H1 (cell line): ENCODE measurements around the gene NDUFA11. TPM values are rescaled to one million over a fixed set of nuclear protein-coding genes. Genes with fewer than 3 reads are reported as not detected.

ENCODE experiments used
- CTCF ChIA-PET: fragments of 300-600 bp; sonication (Branson Sonifier 250); formaldehyde crosslinking; loops from one replicate; lab custom pipeline; 2021; ENCODE audit not compliant: partially characterized antibody; lab: Charles Lee
- POLR2A ChIA-PET: fragments of 300-600 bp; sonication (Branson Sonifier 250); formaldehyde crosslinking; loops from one replicate; lab custom pipeline; 2021; ENCODE audit warnings: inconsistent platforms; ENCODE audit not compliant: partially characterized antibody; lab: Charles Lee
- DNase-seq, 2 experiments: peaks; one replicate each; pipeline versions ENCODE4 v3.0.0 to v3.0.0-alpha.2; 2010 to 2022; ENCODE audit warnings: low spot score in 2 of 2, low read depth in 1 of 2, mixed read lengths in 1 of 2
- FAIRE-seq: peaks from 2 replicates; lab custom pipeline; 2011; peaks lifted over from hg19 to GRCh38; lab: Jason Lieb, UNC
- H2AFZ ChIP-seq: 2 replicates; pipeline ENCODE4 v1.8.1; 2012; ENCODE audit warnings: low read length, inconsistent platforms
- H2AK5ac ChIP-seq: 2 replicates; pipeline ENCODE4 v1.6.1; 2013; ENCODE audit warnings: low read depth, low read length
- H2BK120ac ChIP-seq: replicated peaks from 2 replicates; pipeline ENCODE3; 2013; ENCODE audit warnings: low read depth, low read length, inconsistent platforms
- H2BK12ac ChIP-seq: 2 replicates; pipeline ENCODE4 v1.6.1; 2013; ENCODE audit warnings: low read depth, low read length
- H2BK15ac ChIP-seq: 2 replicates; pipeline ENCODE4 v1.6.1; 2013; ENCODE audit warnings: low read length
- H2BK20ac ChIP-seq: 2 replicates; pipeline ENCODE4 v1.6.1; 2013; ENCODE audit warnings: low read length
- H2BK5ac ChIP-seq: 2 replicates; pipeline ENCODE4 v1.6.1; 2013; ENCODE audit warnings: low read depth, low read length
- H3K14ac ChIP-seq: 2 replicates; pipeline ENCODE4 v1.6.1; 2013; ENCODE audit warnings: inconsistent platforms; ENCODE audit not compliant: insufficient read length
- H3K18ac ChIP-seq: 2 replicates; pipeline ENCODE4 v1.6.1; 2013; ENCODE audit warnings: low read length; ENCODE audit errors: extremely low read depth
- H3K23ac ChIP-seq: 2 replicates; pipeline ENCODE4 v1.6.1; 2013; ENCODE audit warnings: inconsistent platforms; ENCODE audit not compliant: insufficient read length
- H3K23me2 ChIP-seq: 2 replicates; pipeline ENCODE4 v1.6.1; 2013; ENCODE audit warnings: low read depth, low read length
- H3K27ac ChIP-seq: 2 replicates; pipeline ENCODE4 v1.6.1; 2011; ENCODE audit warnings: low read depth, low read length, inconsistent platforms
- H3K27me3 ChIP-seq, 4 experiments: replicated peaks in 1 of 4; 1 replicate in 1 of 4; 2 replicates in 3 of 4; pipeline versions ENCODE4 v1.6.1 to v1.8.1; 2011 to 2013; ENCODE audit warnings: low read length in 3 of 4, mild to moderate bottlenecking in 3 of 4, inconsistent platforms in 2 of 4, mixed read lengths in 2 of 4, moderate library complexity in 1 of 4; ENCODE audit not compliant: control insufficient read depth in 3 of 4, insufficient read depth in 3 of 4; ENCODE audit errors: extremely low read depth in 1 of 4
- H3K36me3 ChIP-seq, 4 experiments: 2 replicates each; pipeline versions ENCODE4 v1.6.1 to v1.8.1; 2011 to 2013; ENCODE audit warnings: mild to moderate bottlenecking in 4 of 4, low read length in 3 of 4, moderate library complexity in 2 of 4, control low read depth in 1 of 4, inconsistent platforms in 1 of 4; ENCODE audit not compliant: insufficient read depth in 4 of 4, control insufficient read depth in 2 of 4
- H3K4ac ChIP-seq: replicated peaks from 2 replicates; pipeline ENCODE3; 2013; ENCODE audit warnings: low read length, low read depth, mixed read lengths, inconsistent platforms; ENCODE audit not compliant: insufficient read length
- H3K4me1 ChIP-seq, 4 experiments: replicated peaks in 1 of 4; 1 replicate in 1 of 4; 2 replicates in 3 of 4; pipeline versions ENCODE4 v1.6.1 to v1.8.1; 2011 to 2013; ENCODE audit warnings: low read length in 3 of 4, inconsistent platforms in 2 of 4, mixed read lengths in 1 of 4; ENCODE audit not compliant: insufficient read depth in 4 of 4, control insufficient read depth in 3 of 4
- H3K4me2 ChIP-seq, 2 experiments: 2 replicates each; pipeline versions ENCODE4 v1.6.1 to v1.8.1; 2011 to 2013; ENCODE audit warnings: low read depth in 2 of 2, low read length in 2 of 2, control low read depth in 1 of 2, inconsistent platforms in 1 of 2, mild to moderate bottlenecking in 1 of 2; ENCODE audit not compliant: insufficient read depth in 1 of 2
- H3K4me3 ChIP-seq, 4 experiments: fragments of 200-600, 300-600 bp in 1 of 4; sonication (generic), shearing (Covaris generic), sonication (Bioruptor Twin) in 1 of 4; 2 replicates each; pipeline versions ENCODE4 v1.5.1 to v1.8.1; 2011 to 2016; ENCODE audit warnings: low read length in 4 of 4, low read depth in 3 of 4, control low read depth in 2 of 4, inconsistent platforms in 2 of 4, mild to moderate bottlenecking in 2 of 4, mixed read lengths in 1 of 4, moderate library complexity in 1 of 4; ENCODE audit not compliant: insufficient read depth in 2 of 4; ENCODE audit errors: extremely low read depth in 1 of 4
- H3K56ac ChIP-seq: replicated peaks from 2 replicates; pipeline ENCODE3; 2013; ENCODE audit warnings: low read depth, mild to moderate bottlenecking, mixed read lengths, low read length, inconsistent platforms; ENCODE audit not compliant: insufficient read length
- H3K79me1 ChIP-seq: 2 replicates; pipeline ENCODE4 v1.6.1; 2013; ENCODE audit warnings: low read depth, low read length, control low read depth
- H3K79me2 ChIP-seq, 2 experiments: 2 replicates each; pipeline versions ENCODE4 v1.6.1 to v1.8.1; 2012 to 2013; ENCODE audit warnings: low read length in 2 of 2, mild to moderate bottlenecking in 2 of 2, inconsistent platforms in 1 of 2; ENCODE audit not compliant: insufficient read depth in 2 of 2, control insufficient read depth in 1 of 2
- H3K9ac ChIP-seq, 4 experiments: replicated peaks in 1 of 4; 1 replicate in 1 of 4; 2 replicates in 3 of 4; pipeline versions ENCODE4 v1.6.1 to v1.8.1; 2011 to 2013; ENCODE audit warnings: low read depth in 3 of 4, low read length in 3 of 4, control low read depth in 2 of 4, mild to moderate bottlenecking in 2 of 4, moderate library complexity in 2 of 4, inconsistent platforms in 1 of 4; ENCODE audit errors: extremely low read depth in 1 of 4
- H3K9me3 ChIP-seq, 2 experiments: 2 replicates each; pipeline versions ENCODE4 v1.6.1 to v1.8.1; 2012 to 2013; ENCODE audit warnings: mild to moderate bottlenecking in 2 of 2, moderate library complexity in 2 of 2, control low read depth in 1 of 2, inconsistent platforms in 1 of 2, low read depth in 1 of 2, low read length in 1 of 2, mixed read lengths in 1 of 2; ENCODE audit not compliant: insufficient read depth in 2 of 2
- H4K20me1 ChIP-seq, 2 experiments: replicated peaks in 1 of 2; 2 replicates each; pipeline versions ENCODE3 to v1.8.1; 2011 to 2013; ENCODE audit warnings: inconsistent platforms in 2 of 2, low read length in 2 of 2, mild to moderate bottlenecking in 1 of 2; ENCODE audit not compliant: insufficient read depth in 2 of 2, control insufficient read depth in 1 of 2
- H4K5ac ChIP-seq: 2 replicates; pipeline ENCODE4 v1.6.1; 2013; ENCODE audit warnings: low read length, low read depth, mixed read lengths, inconsistent platforms; ENCODE audit not compliant: insufficient read length
- H4K8ac ChIP-seq: 2 replicates; pipeline ENCODE4 v1.8.0; 2013; ENCODE audit warnings: mild to moderate bottlenecking, moderate library complexity, low read length, inconsistent platforms; ENCODE audit not compliant: insufficient read depth; ENCODE audit errors: extremely low read depth
- H4K91ac ChIP-seq: replicated peaks from 2 replicates; pipeline ENCODE3; 2013; ENCODE audit warnings: low read length, mixed read lengths, inconsistent platforms; ENCODE audit not compliant: insufficient read length
- ATF2 ChIP-seq: IDR thresholded peaks from 2 replicates; pipeline ENCODE4 v1.6.1; 2012; ENCODE audit warnings: low read length, inconsistent platforms
- ATF3 ChIP-seq: IDR thresholded peaks from 2 replicates; pipeline ENCODE4 v1.6.1; 2011; ENCODE audit warnings: low read depth, mild to moderate bottlenecking, low read length; ENCODE audit not compliant: insufficient read depth
- BACH1 ChIP-seq: IDR thresholded peaks from 2 replicates; pipeline ENCODE4 v1.6.1; 2012; ENCODE audit warnings: low read length, improper control_type of control experiment
- CHD1 ChIP-seq: IDR thresholded peaks from 2 replicates; pipeline ENCODE4 v1.6.1; 2012; ENCODE audit warnings: low read depth, low read length, improper control_type of control experiment
- EGR1 ChIP-seq: IDR thresholded peaks from 2 replicates; pipeline ENCODE4 v1.6.1; 2011; ENCODE audit warnings: low read depth, low read length, borderline replicate concordance
- HDAC2 ChIP-seq, 2 experiments: fragments of 300-600 bp in 1 of 2; sonication (generic) in 1 of 2; IDR thresholded peaks; 2 replicates each; pipeline ENCODE4 v1.6.1; 2011 to 2012; ENCODE audit warnings: low read depth in 2 of 2, low read length in 2 of 2, mild to moderate bottlenecking in 2 of 2, moderate library complexity in 2 of 2, borderline replicate concordance in 1 of 2, inconsistent platforms in 1 of 2
- KDM5A ChIP-seq: fragments of 200-600 bp; IDR thresholded peaks from 2 replicates; pipeline ENCODE4 v1.7.1; 2012; ENCODE audit warnings: mild to moderate bottlenecking, low read length, inconsistent platforms, mixed read lengths
- NRF1 ChIP-seq: IDR thresholded peaks from 2 replicates; pipeline ENCODE4 v1.6.1; 2011; ENCODE audit warnings: mild to moderate bottlenecking, low read depth, low read length, improper control_type of control experiment
- RBBP5 ChIP-seq: IDR thresholded peaks from 2 replicates; pipeline ENCODE4 v1.7.1; 2012; ENCODE audit warnings: low read depth, mild to moderate bottlenecking, inconsistent platforms, low read length, moderate library complexity, borderline replicate concordance
- TCF12 ChIP-seq: IDR thresholded peaks from 2 replicates; pipeline ENCODE4 v1.6.1; 2011; ENCODE audit warnings: low read depth, mild to moderate bottlenecking, low read length
- WGBS, 2 experiments: shearing (Covaris generic) in 1 of 2; methylation state at CpG; one replicate each; pipeline versions ENCODE4 v1.1.6 to v1.1.7; 2013 to 2015; ENCODE audit warnings: low lambda C conversion rate in 2 of 2, mixed read lengths in 2 of 2, inconsistent platforms in 1 of 2, low coverage in 1 of 2, missing lambda C conversion rate in 1 of 2; ENCODE audit not compliant: insufficient replicate concordance in 2 of 2, insufficient coverage in 1 of 2, insufficient read length in 1 of 2; ENCODE audit errors: extremely low coverage in 1 of 2, missing lambda C conversion rate in 1 of 2; 5-methylcytosine and 5-hydroxymethylcytosine counted together
- polyA plus RNA-seq, 7 experiments: library from polyadenylated mRNA; depleted of rRNA in 3 of 7; stranded (reverse) in 5 of 7; unstranded in 2 of 7; fragments of >200 nt in 5 of 7; fragments of 200-250 nt in 2 of 7; gene quantifications; 1 replicate in 5 of 7; 2 replicates in 1 of 7; 4 replicates in 1 of 7; pipeline versions ENCODE4 v1.2.1 to v1.2.3, GENCODE V29; 2011 to 2013; ENCODE audit warnings: missing spikeins in 2 of 7, mixed read lengths in 2 of 7
- total RNA-seq: library from RNA; stranded (reverse); fragmentation: NEBNext Ultra II Directional; extraction: Animal tissue kit (Norgen Biotek cat#: 25700); gene quantifications from 2 replicates; pipeline ENCODE4 v1.2.1, GENCODE V29; 2021
- TF ChIP-seq, protein P1 (sequence below): IDR thresholded peaks from 2 replicates; pipeline ENCODE4 v1.6.1; 2012; ENCODE audit warnings: inconsistent platforms

NDUFA11 gene
- total and polyA plus RNA-seq, 2 of the 8 experiments (the other 6 are each of a cell fraction or from before 2014, with no cell fraction given) = 205 to 1,037 TPM

DNA sequence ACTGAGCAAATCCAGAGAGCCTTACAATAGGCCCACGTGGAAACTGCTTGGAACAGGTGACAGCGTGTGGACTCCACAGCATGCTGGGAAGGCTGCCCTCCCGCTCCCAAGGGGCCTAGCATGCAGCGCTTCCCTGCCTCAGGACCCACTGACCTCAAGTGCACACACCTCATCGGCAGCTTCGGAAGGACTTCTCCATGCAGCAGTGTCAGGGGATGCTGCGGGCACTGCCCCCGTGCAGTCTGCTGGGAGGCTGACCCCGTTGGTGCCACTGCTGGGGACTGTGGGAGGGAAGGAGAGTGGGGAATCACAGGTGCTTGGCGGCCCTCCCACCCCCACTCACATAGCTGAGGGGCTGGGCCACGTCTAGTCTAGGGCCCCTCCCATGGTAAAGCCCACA lies 27.7 kb upstream of the NDUFA11 start:
- Histone ChIP-seq H4K20me1 (peaks cover 11 to 28% of the 10 kb centered on the region in 2 experiments), H3K14ac (no peak overlapping the region), H2BK12ac (0 out of 2 replicates have a peak overlapping the region, but pooled peaks have one; percentile 14), H3K4me3 (no peak overlapping the region), H3K4me2 (no peak overlapping the region), H3K23me2 (no peaks in the 10 kb centered on the region), H3K27me3 (no peaks in the 10 kb centered on the region; a peak in 1 of 7 replicates), H4K91ac (no peak overlapping the region), H2AK5ac (no peak overlapping the region), H2BK15ac (no peak overlapping the region), H3K27ac (no peak overlapping the region), H3K56ac (no peak overlapping the region), H2BK5ac (no peak overlapping the region), H3K18ac (no peak overlapping the region), H3K4ac (no peak overlapping the region), H4K5ac (no peak overlapping the region), H4K8ac (no peak overlapping the region), H3K79me2 (peaks cover 0 to 2% of the 10 kb centered on the region in 2 experiments; a peak in 1 of 4 replicates), H3K9ac (no peak overlapping the region), H2BK120ac (no peak overlapping the region), H3K4me1 (no peaks in the 10 kb centered on the region), H3K79me1 (peaks cover 3% of the 10 kb centered on the region), H3K9me3 (no peaks in the 10 kb centered on the region), H2AFZ (no peak overlapping the region), H2BK20ac (no peak overlapping the region), H3K23ac (no peak overlapping the region), H3K36me3 (peaks cover 17 to 40% (median 25%) of the 10 kb centered on the region in 4 experiments)
- 86% methylated on average over 11 of the region's 11 CpGs; no CpG with 5 or more reads in 1 of the 2 experiments for WGBS, 2 experiments
- DNase-seq = no peak
- no peak for FAIRE-seq
- ChIA-PET CTCF (interaction anchor here (0.6 to 2.1 kb wide), 2 partner anchors 91 to 127 kb away, joined by 4 to 7 read pairs; no protein-coding TSS in a partner anchor), POLR2A (interaction anchor here (1.7 kb wide), 1 partner anchor 11 kb away, joined by 3 read pairs; no protein-coding TSS in a partner anchor)
- TF ChIP-seq, protein P1, sequence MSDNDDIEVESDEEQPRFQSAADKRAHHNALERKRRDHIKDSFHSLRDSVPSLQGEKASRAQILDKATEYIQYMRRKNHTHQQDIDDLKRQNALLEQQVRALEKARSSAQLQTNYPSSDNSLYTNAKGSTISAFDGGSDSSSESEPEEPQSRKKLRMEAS = no peak
- TF ChIP-seq ATF2 (no peak), EGR1 (no peak), TCF12 (no peak), BACH1 (no peak), CHD1 (no peak), ATF3 (no peak), RBBP5 (no peak), KDM5A (no peak), NRF1 (no peak), HDAC2 (IDR thresholded peaks at IDR 0.05; ENCODE audit: borderline replicate concordance in 1 of 2, low read depth in 2 of 2, low read length in 2 of 2) (no peak)
